ENCODE data around the gene RNF113A. TPM values are rescaled to one million over a fixed set of nuclear protein-coding genes. Genes with fewer than 3 reads are reported as not detected.
A peak's percentile ranks its signal among the peaks of the same experiment; 100 is the strongest.

RNF113A gene
- total and polyA plus RNA-seq, 2 of the 8 experiments (the other 6 are each of a cell fraction or from before 2014, with no cell fraction given) = 10.3 to 14.2 TPM

DNA sequence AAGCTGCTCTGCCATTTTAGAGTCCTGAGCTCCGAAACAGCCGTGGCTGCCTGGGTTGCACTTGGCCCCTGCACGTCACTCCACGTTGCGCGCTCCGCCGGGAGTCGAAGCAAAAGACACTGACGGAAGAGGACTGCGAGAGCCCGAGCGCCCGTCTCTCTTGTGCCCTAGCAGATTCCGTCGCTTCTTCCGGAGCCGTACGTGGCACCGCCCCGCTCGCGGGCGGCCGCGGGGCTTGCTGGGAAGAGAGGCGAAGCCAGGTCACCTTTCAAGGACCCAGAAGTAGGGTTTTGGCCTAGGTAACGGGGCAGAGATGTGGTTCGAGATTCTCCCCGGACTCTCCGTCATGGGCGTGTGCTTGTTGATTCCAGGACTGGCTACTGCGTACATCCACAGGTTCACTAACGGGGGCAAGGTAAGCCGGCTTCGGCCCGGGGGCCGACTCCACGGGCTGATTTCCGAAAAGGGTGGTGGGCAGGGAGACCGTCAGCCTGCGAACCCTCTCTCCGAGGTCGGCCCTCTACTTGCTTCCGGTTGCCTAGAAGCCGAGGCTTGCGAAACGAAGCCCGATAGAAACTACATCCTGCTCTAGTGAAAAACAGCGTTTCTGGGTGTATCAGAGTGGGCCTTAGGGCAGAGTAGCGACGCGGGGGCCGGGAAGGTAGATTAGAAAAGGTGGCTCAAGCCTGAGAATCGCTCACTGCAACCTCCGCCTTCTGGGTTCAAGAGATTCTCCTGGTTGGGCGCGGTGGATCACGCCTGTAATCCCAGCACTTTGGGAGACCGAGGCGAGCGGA, at the start of gene RNF113A, which contains the start of gene NDUFA1 (continued):
- TF ChIP-seq RNF2 (IDR thresholded peaks at IDR 0.05; ENCODE audit: borderline replicate concordance, low read depth, low read length, missing control alignments, poor library complexity, severe bottlenecking) = no peak
- no peak for TF ChIP-seq TCF12 (IDR thresholded peaks at IDR 0.05; ENCODE audit: low read depth, low read length)
- TF ChIP-seq POU5F1 (IDR thresholded peaks at IDR 0.05; ENCODE audit: low read depth, low read length) = no peak
- TF ChIP-seq SP4 (IDR thresholded peaks at IDR 0.05; ENCODE audit: low read length) = no peak
- no peak for TF ChIP-seq BCL11A (IDR thresholded peaks at IDR 0.05; ENCODE audit: low read depth in 2 of 2, low read length in 2 of 2)
- no peak for TF ChIP-seq HDAC2 (IDR thresholded peaks at IDR 0.05; ENCODE audit: borderline replicate concordance in 1 of 2, low read depth in 2 of 2, low read length in 2 of 2)
- peak in 1 of 2 experiments; percentile 44; a peak in 1 of 4 replicates for TF ChIP-seq SIN3A (conservative IDR thresholded peaks at IDR 0.05 in 1 of 2, IDR thresholded peaks at IDR 0.05 in 1 of 2; ENCODE audit: low read depth in 1 of 2, low read length in 2 of 2)
- TF ChIP-seq RBBP5 (IDR thresholded peaks at IDR 0.05; ENCODE audit: borderline replicate concordance, low read depth, low read length) = no peak
- TF ChIP-seq EP300 (IDR thresholded peaks at IDR 0.05; ENCODE audit: borderline replicate concordance in 1 of 2, low read depth in 2 of 2, low read length in 2 of 2) = no peak
- TF ChIP-seq GABPA (IDR thresholded peaks at IDR 0.05; ENCODE audit: borderline replicate concordance, insufficient read depth, low read length) = no peak
- no peak for TF ChIP-seq SRF (IDR thresholded peaks at IDR 0.05; ENCODE audit: low read depth, low read length)
- no peak for TF ChIP-seq BRCA1 (IDR thresholded peaks at IDR 0.05; ENCODE audit: low read depth, low read length)
- TF ChIP-seq JUN (IDR thresholded peaks at IDR 0.05; ENCODE audit: low read depth, low read length) = no peak
- TF ChIP-seq ZNF274 (IDR thresholded peaks at IDR 0.05; ENCODE audit: borderline replicate concordance, extremely low read depth, low read length) = no peak
- TF ChIP-seq POLR2AphosphoS5 (IDR thresholded peaks at IDR 0.05; ENCODE audit: low read depth, low read length) = 0 out of 2 replicates have a peak, but pooled peaks have one; percentile 14
- TF ChIP-seq ATF2 (IDR thresholded peaks at IDR 0.05; ENCODE audit: low read length) = no peak
- TF ChIP-seq EZH2 (IDR thresholded peaks at IDR 0.05; ENCODE audit: low read depth, low read length, severe bottlenecking) = no peak
- TF ChIP-seq CREB1 (IDR thresholded peaks at IDR 0.05) = no peak
- no peak for TF ChIP-seq CHD1 (IDR thresholded peaks at IDR 0.05; ENCODE audit: low read depth, low read length)
- TF ChIP-seq E2F6 (IDR thresholded peaks at IDR 0.05) = 0 out of 2 replicates have a peak, but pooled peaks have one; percentile 17
- no peak for TF ChIP-seq SIRT6 (IDR thresholded peaks at IDR 0.05; ENCODE audit: low read length)

Data from H1 (cell line).